HG03108 (cell line): ENCODE results near the gene ZNF112.
"Not testable (repeated sequence)": the region's sequence is repeated elsewhere in the genome, so short reads cannot be mapped to it uniquely, and the experiment has no call there.

ENCODE experiments used
- ATAC-seq: cut with Tn5 transposase; IDR thresholded peaks from one replicate; pipeline ENCODE4 v1.9.1; 2021; ENCODE audit warnings: moderate library complexity; ENCODE audit not compliant: unreplicated experiment

The ZNF112 gene

DNA sequence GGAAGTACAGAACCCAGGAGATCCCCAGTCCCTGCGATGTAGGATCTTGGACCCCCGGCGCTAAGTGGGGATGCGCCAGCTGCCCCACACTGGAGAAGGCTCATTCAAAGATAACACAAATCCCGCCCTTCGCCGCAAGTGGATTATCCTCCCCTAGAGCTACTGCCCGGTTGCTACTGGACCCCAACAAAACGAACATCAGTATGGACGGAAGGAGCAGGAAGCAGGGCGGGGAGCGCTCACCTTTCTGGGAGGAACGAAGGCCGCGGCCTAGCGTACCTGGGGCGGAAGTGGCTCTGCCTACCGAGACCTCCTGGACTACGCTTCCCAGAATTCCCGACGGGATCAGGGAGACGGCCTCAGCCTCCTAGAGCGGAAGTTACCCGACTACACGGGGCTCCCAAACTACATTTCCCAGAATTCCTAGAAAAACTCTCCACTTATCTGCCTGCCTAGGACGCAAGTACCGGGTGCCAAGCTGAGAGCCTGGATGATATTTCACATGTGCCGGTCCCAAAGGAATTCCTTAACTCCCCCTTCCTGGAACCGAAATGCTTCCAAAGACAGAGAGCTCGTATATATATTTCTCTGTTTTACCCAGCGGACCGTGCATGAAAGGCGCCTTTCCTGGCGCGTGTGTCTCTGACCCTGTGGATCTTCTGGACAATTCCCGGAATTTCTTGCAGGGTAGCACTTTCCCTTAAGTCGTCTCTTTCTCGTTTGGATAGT is at the start of gene ZNF112:
TSS of gene ZNF112 (minus strand) at position 298 of the 729 bp plus-strand sequence. CDS start 16,141 bp downstream, outside the sequence.
- ATAC-seq = no peak

DNA sequence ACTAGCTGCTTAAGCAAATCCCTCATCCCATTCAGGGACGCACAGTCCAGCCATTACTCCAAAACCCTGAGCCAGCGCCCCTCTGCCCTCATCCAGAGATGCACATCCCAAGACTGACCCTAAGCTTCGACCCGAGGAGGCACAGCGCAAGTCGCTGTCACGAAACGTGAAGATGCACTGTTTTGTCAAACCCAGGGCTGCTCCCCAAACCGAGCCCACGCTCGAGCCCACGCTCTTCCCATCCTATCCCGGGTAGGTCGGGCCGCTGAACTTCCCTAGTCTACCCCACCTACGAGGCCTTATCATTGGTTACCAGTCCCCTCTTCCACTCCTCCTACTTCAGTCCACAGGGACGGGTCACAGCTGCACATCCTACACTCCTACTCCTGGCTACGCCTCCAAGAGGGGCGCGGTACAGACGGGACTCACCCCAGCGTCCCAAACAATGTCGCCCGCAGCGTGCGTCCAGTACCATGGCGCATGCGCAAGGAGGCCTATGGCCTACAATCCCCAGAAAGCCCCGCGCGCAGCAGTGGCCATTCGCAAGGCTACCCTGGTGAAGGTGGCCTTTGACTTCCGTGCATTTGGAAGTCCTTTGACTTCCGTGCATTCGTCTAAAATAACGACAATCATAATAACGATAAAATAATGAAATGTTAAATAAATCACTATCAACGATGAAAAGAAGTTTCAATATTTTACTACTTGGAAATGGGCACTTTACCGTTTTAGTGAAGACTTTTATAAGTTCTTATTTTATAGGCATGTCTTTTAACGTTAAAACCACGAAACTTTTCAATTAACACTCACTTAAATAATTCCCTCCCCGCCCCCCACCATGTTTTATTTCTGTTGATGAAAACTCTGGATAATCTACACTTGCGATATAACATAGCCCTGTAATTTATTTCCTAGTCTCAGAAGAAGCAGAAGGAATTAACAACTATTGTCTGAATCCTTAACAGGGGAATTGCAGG is 44.9 kb upstream of the ZNF112 start, which contains the start of gene ZNF285:
TSS of gene ZNF285 (minus strand) at position 470 of the 977 bp plus-strand sequence. CDS start 4,395 bp downstream, outside the sequence.
- no peak for ATAC-seq

DNA sequence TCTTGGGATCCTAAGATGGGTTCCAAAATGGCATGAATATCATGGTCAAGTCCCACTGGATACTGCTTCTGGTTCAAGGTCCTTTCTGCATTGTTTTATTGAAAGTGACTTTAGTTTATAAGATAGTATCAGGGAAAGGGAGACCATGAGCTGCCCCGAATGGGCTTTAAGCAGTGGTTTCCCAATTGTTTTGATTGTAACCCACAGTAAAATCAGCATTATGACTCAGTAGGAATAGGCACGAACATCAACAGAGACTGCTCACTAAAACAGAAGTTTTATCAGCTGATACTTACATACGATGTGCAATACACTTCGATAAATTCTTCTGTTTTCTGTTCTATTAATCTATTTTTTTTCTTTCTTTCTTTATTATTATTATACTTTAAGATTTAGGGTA is 32.8 kb upstream of the ZNF112 start:
- ATAC-seq = not testable (repeated sequence)

DNA sequence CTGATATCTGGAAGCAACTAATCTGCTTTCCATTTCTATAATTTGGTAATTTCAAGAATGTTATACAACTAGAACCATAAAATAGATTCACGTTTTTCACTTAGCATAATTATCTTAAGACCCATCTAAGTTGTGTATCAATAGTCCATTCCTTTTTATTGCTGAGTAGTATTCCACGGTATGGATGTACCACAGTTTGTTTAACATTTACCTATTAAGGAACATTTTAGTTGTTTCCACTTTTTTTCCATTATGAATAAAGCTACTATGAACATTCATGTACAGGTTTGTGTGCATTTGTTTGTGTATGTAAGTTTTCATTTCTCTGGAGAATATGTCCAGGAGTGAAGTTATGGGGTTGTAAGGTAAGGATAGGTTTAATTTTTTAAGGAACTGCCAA is 18.3 kb upstream of the ZNF112 start:
- no peak for ATAC-seq

DNA sequence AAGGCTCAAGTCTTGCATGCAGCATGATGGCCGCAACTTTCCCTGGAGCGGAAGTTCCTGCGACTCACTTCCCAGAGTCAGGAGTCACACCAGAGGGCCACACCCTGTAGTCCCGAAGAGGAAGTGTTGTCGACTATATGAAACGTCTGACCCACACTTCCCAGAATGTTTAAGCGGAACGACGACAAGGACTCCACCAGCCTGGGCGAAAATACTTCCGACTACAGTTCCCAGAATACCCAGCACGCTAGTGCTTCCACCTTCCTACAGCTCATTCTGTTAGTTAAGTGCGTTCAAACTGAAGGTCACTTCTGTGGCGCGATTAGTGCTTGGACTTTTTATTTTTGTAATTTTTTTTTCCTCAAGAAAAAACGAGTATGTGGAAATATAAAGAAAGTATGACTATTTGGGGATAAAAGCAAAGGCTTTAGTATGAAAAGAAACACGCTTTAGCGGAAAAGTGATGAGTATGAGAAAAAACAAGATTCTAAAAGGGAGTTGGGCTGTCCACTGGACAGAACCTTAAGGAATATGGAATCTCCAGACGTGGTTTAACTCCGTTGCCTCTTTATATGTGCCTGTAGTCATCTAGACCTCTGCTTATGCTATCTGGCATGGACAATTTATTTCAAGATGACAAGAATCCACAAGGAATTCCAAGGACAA is 15.5 kb upstream of the ZNF112 start:
- ATAC-seq = no peak

DNA sequence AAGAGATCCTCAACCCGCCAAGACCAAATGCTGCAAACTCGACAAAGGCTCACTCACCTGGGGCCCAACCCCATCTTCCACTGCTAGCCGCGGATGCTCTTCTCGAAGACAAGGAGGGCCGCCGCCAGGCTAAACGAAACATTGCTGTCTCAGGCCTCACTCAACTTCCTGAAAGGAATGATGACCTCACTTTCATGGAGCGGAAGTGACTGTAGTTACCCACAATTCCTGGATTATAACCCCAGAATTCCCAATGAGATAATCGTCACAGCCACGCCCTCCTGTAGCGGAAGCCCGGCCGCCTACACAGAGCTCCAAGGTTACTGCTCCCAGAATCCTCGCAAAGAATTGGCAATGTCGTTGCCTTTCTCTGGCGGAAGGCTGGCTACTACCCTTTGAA is 10.5 kb upstream of the ZNF112 start:
- no peak for ATAC-seq

DNA sequence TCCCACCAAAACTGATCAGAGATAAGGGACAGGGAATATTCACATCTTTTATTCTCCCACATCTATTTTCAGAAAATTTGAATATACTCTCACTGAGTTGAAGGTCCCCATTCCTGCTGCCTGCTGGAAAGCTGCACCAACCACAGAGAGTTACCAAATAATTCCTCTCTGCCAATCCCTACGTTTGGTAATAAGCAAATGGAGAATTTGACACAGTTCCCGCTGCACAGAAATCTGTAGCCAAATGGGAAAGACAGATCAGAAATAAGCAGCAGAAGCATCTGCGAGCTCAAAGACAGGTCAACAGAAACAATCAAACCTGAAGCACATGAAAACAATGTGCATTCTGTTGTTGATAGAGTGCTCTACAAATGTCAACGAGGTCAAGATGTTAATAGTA is 9.9 kb downstream of the ZNF112 start:
- ATAC-seq = no peak

DNA sequence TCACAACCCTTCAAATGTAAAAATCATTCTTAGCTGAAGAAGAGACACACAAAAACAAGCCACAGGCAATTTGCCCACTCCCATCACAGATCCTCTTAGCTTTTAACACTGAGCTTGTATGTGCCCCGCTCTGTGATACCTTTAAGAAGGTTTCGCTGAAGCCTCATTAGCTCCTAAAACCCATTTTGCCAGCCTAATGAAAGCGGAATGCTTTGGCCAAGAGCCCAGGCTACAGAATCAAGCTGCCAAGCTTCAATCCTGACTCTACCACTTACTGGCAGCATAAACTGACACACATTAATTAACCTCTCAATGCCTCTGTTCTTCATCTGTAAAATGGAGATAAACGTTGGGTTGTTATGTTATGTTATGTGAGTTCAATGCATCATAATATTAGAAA is 10.5 kb downstream of the ZNF112 start:
- no peak for ATAC-seq

DNA sequence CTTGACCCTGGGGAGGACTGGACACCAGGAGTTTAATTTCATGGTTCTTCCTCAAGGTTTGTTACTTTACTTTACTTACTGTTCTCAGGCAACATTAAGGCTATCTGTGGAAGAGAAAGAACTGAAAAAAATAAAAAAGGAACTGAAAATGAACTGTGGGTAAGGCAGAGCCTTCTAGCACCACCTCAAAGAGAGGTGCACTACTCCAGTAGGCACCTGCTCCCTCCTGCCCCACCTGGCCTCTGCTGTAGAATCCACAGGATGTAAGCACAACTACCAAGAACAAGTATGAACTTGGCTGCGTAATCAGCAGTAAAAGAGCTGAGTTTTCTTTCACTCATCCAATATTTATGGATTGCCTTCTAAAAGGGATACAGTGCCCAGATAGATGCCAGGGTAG is 12.2 kb downstream of the ZNF112 start:
- ATAC-seq = no peak

DNA sequence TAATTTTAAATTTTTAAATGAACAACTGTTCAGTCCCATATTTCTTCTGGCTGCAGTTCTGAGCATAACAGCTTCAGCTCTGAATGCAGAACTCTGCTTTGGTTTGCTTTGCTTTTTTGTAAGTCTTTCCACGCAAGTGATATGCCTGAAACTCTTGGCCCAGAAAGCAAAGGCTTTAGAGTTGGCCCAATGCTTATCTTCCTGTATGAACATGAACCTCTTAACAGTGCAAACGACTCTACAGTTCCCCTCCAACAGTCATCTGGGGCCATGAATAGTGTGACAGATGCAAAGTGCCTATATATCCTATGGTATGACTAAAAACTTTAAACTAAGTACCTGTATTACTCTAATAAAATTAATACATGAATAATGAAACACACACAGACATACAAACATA is 14.7 kb downstream of the ZNF112 start:
- no peak for ATAC-seq

DNA sequence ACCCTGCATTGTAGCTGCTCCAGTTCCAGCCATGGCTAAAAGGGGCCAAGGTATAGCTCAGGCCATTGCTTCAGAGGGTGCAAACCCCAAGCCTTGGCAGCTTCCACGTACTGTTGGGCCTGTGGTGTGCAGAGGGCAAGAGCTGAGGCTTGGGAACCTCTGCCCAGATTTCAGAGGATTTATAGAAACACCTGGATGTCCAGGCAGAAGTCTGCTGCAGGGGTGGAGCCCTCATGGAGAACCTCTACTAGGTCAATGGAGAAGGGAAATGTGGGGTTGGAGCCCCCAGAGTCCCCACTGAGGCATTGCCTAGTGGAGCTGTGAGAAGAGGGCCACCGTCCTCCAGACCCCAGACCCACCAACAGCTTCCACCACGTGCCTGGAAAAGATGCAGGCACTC is 21.8 kb downstream of the ZNF112 start:
- not testable (repeated sequence) for ATAC-seq

DNA sequence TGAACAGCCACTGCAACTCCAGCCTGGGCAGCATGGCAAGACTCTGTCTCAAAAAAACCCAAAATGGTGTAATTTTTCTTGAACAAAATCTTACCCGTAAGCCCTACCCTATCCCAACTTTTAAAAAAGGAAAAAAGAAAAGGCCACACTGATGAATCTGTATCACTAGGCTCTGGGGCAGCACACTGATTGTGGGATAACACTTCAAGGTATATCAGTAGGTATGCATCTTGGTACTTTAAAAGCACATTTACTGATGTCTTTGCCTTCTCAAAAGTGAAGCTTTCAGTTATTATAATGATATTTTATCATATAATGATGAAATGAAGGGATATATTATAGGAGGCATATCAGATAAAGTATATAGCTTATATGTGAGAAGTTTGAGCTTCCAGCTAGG is 24.3 kb downstream of the ZNF112 start:
- no peak for ATAC-seq

DNA sequence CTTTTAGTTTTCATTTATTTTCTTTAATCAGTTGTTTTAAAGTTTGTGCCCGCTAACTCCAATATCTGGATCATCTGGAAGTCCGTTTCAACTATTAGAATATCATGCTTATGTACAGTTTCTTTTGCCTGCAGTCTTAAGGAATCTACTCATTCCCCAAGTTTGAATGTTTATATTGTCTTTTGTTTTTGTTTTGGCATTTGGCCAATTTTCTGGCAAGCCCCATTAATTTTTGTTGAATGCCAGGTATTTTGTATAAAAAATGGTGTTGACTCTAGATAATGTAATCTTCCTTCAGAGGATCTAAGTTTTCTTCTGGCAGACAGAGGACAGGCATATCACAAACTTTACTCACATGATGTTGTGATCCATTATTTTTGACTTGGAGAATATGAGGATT is 40.6 kb downstream of the ZNF112 start:
- no peak for ATAC-seq

DNA sequence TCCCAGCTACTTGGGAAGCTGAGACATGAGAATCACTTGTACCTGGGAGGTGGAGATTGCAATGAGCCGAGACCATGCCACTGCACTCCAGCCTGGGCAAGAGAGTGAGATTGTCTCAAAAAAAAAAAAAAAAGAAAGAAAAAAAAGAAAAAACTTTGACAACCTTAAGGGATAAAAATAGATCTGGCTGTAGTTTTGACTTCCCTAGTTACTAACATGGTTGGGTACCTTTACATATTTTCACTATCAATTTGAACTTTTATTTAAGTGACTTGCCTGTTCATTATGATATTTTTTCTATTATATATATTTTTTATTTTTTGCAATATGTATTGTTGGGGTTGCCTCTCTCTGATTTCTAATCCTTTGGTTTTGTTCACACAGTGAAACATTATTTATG is 43.2 kb downstream of the ZNF112 start:
- no peak for ATAC-seq

DNA sequence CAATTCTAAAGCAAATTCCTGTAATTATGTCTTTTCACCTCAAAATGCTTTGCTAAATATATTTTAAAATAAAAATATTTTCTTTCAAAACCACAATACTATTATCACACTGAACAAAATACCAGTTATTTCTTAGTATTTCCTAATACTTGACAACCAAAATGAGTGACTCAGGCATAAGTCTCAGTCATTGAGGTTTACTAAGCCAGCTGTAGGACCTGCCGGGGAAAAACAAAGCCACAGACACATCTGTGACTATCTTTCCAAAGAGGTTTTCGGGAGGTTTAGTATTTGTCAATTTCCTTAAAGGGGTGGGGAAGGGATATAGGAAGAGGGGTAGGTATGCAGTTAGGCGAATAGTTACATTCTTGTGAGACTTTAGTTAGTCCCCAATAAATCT is 48.5 kb downstream of the ZNF112 start:
- ATAC-seq = no peak

DNA sequence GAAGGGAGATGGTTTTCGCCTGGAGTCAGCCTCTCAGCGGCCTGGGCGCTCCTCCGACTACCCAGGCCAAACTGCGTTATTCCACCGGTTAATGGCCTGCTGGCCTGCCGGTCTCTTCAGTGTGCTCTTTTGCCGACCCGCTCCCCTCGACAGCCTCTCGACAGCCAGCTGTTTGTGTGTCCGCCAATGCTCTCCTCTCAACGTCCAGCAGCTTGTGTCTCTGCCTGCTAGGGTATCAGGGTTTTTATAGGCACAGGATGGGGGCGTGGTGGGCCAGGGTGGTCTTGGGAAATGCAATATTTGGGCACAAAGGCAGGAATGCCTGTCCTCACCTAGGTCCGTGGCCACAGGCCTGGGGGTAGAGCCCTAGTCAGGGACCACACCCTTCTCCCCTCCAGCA is 50.2 kb downstream of the ZNF112 start:
- ATAC-seq = no peak

DNA sequence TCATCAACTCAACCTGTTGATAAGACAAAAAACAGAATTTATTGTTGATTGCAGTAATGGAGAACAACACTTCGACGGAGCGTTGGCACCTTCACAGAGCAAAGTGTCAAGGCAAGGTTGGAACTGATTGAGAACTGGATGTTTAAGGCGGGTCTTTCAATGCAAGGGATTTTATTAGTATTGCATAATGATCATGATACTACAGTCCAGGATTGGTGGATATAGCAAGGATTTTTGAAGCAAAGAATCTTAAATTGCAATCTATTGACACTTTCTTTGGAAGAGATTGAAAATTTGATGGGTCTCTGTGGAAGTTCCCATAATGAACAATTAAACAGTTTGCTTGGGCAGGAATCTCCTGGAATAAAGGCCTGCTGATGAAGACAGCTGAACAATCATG is 51.0 kb downstream of the ZNF112 start:
- no peak for ATAC-seq

DNA sequence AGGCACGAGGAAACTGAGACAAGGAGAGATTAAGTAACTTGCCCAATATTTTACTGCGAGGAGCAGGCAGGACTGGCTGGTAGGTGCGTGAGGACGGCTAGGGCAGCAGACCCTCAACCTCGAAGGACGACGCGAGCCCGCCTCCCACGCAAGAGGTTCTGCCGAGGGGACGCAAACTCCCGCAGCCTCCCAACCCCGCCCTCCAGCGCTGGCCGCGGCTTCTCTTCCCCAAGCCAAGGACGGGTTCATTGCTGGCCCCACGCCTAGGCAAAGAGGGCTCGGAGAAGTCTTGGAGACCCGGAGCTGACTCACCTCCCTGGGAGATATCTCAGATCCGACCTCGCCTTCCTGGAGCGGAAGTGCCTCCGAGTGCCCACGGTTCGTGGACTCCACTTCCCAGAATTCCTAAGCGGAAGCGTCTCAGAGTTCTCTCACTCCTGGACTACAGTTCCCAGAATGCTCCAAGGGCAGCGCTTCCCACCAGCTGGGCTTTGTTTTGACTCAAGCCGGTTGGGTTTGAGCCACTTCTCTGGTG is 51.8 kb downstream of the ZNF112 start, which contains the start of gene ZNF235:
TSS of gene ZNF235 (minus strand) at position 367 of the 535 bp plus-strand sequence. CDS start 1,621 bp downstream, outside the sequence.
- ATAC-seq = peak; percentile 85

DNA sequence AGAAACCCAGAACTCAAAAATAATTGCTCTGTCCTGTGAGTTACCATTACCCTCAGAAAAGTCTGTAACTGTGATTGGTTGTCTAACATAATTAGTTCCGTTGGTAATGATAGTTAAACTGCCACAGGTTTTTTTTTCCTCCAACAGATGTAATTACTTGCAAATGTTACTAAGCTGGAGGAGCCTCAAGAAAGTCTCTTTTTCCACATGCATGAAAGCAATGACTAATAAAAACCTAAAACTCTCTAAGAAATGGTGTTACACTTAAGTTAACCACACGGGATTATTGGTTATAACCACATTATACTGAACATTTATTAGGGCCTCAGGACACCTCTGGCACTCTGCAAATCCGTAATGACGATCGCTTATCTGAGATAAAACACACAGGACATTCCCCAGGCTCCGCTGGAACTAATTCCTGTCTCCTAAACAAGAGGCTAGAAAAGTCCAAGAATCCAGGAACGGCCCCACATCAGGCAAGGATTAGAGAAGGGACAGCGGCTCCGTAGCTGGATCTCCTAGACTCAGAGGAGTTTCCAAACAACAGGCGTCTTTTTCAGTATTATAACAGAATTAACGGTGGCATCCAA is 52.4 kb downstream of the ZNF112 start:
- ATAC-seq = no peak

DNA sequence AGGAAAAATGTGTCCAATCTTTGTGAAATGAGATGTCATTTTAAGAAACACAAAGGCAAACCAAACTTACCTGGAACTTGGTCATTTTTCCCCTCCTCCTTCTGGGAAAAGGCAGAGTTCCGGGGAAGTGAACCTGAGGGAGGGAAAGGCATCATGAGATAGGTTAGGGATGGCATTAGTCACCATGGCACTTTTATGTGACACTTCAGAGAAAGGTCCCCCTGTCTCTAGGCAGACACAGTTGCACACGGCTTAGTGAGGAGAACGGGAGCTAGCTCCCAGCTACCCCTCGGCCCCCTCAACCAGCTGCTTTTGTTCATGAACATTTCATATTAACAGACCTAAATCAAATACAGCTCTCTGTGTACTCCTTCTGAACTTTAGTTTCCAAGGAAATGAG is 53.2 kb downstream of the ZNF112 start:
- no peak for ATAC-seq

DNA sequence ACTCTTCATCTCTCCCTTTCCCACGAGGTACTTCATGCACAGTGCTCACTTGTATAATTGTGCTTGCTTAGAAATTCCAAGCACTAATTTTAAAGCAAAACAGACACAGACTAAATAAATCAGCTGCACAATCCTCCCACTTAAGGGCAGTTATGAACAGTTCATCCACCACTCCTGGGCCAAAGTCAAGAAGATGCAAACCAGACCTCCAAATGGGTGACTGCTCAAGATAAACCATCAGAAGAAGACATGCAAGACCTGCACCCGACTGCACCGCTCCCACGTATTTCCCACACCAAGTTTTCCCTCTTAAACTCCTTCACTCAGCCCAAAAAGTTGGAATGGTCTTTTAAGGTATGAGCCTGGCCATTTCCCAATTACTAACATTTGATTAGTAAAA is 71.5 kb downstream of the ZNF112 start:
- no peak for ATAC-seq
